ENCODE results near the gene DHRS13.
"Not testable (repeated sequence)": the region's sequence is repeated elsewhere in the genome, so short reads cannot be mapped to it uniquely, and the experiment has no call there.

DHRS13 gene

DNA sequence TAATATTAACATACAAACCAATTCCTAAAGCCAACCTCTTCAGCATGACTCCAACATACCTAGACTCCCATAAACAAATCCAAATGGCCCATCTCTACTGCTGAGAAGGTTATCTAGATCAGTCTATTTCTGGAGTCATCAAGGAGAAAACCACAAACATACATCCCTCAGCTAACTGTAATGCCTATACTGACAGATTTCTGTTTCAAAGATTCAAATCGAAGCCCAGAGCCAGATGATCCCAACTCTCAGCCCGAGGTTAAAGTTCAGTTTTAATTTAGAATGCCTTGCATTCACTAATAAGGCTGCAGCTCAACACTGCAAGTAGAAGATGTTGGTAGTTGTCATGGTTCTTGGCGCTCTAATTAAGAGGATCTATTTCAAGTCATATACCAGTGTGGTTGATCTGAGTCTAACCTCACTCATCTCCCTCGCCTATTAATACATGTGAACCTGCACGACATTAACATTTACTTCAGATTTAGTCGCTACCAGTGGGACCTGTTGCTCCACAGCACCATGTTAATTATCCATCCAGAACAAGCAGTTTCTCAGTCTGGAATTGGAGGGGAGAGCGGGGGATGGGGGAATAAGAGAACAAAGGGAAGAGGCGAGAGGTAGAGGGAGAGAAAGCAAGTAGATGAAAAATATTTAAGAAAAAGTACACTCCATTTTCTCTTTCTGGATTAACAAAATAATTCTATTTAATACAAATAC is 33.0 kb upstream of the DHRS13 start:
- DNase-seq = no peak

DNA sequence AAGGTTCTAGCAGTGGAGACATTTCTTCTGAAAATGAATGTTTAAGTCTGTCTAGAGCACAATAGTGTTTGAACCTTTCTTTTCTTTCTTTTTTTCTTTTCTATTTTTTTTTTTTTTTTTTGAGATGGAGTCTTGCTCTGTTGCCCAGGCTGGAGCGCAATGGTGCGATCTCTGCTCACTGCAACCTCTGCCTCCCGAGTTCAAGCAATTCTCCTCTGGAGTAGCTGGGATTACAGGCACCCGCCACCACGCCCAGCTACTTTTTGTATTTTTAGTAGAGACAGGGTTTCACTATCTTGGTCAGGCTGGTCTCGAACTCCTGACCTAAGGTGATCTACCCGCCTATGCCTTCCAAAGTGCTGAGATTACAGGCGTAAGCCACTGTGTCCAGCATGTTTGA is 31.6 kb upstream of the DHRS13 start:
- DNase-seq = not testable (repeated sequence)

DNA sequence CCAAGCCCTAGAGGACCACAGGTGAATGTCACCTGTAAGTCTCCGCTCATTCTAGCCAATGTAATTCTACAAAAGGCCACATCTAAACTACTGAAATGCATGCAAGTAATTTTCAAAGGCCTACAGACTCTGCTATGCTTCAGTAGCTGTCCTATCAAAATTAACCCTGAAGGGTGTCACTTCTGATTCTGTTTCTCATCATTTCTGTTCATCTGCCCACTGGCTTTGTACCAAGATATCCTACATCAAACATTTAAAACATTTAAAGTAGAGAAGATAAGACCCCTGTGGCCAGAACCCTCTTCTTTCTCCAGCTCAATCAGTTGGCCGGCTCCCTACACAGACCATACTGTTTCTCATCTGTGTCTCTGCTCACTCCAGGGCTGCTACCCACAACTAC is 26.9 kb upstream of the DHRS13 start:
- no peak for DNase-seq

DNA sequence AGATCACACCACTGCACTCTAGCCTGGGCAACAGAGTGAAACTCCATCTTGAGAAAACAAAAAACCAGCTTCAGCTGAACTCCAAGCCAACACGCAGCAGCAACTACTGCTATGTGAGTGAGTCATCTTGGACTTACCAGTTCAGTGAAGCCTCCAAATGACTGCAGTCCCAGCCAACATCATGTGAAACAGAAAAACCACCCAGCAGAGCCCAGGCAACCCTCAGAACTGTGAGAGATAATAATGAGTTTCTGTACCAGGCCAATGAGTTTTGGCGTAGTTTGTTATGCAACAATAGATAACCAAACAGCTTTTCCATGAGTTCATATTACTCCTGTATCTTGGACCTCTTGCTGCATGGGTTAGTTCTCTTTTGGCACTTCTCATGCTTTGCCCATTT is 25.2 kb upstream of the DHRS13 start:
- DNase-seq = peak; percentile 73

DNA sequence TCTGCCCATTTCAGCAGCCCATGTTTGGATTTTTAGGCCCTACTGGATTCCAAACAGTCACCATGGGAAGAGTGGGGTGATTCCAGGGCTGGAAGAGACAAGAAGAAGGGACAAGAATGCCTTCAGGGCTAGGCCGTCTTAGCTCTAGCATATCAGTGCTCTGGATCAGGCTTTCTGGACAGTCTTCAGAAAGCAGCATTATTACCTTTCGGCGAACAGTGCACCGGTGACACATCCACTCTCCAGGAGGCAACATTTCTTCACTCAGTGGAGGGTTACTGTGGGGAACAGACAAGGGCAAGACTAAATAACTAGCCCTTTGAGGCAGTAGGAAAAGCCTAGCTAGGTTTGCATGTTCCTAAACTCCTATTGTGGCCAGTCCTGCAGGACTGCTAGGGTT is 23.9 kb upstream of the DHRS13 start:
- no peak for DNase-seq

DNA sequence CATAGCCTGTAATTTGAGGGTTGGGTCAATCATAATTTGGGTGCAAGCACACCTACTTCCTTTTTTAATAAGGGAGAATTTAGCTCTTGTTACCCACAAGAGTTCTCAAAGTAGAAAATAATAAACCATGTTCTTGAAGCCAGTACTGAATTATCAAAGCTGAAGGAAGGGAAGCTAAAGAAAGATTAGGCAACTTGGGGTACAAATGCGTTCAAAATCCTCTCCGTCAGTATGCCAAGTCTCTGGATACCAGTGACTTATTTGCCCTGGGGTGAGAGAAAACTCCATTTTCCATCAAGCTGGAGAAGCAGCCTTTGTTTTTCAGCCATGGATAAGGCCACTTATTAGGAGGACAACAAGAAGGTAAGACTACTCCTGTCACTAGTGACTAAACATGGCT is 23.5 kb upstream of the DHRS13 start:
- DNase-seq = no peak

DNA sequence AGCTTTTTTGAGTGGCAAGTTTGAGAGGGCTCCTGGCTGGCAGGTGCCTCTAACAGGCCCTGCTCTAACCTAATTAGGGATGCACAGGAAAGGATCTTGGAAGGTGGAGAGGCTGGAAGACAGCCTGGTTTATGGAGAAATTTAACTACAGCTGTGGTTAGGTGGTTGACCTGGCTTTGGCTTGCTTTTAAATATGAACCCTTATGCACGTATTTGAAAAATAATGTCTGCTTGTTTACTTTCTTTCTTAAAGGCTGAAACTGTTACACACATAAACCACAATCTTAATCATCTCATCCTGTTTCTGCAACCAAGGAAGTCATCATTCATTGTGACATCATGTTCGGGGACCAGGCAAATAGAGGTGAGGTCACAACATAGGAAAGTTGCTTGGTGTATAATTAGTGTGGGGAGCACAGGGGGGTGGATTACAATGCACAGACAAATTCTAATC is 23.1 kb upstream of the DHRS13 start:
- peak; percentile 86 for DNase-seq

DNA sequence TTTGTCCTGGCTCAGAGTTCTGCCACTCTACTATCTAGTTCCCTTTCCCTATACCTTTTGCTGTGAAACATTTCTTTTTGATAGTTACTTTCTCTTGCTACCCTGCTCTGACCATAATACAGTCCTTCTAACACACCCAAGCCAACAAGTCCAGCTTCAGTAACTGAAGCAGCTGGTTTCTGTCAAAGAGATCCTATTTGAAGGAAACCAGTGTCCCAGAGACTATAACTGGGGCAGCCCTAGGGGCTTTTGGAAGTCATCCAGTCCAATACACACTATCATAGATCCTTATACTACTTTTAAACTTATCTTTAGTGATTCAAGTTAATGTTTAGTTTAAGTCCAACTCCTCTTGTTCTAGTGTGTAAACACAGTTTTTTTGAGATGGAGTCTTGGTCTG is 17.3 kb upstream of the DHRS13 start:
- DNase-seq = no peak

DNA sequence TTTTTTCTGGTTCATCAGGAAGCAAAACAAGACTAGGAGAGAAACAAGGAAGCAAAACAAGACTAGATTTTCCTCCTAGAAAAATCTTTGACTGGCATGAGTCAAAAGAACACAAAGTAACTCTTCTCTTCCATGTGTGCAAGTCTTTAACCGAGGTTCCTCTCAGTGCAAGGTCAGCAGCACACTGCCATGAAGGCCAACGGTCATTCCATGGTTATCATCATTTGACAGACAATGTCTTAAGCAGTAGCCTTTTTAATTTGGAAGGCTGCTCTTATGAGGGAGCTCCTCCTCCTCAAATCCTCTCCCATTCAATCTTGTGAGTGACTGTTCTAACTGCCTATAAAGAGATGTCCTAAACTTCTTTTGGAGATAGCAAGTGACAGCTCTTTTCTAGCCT is 15.4 kb upstream of the DHRS13 start:
- no peak for DNase-seq

DNA sequence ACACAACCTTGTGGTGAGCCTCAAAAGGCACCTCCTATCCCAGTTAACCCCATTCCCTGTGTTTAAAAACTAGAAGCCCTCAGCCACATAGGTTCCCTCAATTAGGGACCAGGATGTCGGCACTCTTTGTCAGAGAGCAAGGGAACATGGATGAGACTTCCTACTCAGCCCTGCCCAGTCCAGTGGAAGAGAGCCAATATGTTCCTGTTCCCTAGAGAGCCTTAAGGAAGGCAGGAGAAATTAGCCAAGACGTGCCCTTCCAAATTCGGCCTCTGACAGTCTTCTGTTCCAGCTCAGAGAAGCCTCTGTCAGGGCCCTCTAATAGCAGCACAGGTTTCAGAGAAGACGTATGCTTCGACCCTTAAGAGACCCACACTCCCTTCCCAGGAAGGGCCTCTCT is 14.6 kb upstream of the DHRS13 start:
- DNase-seq = no peak

DNA sequence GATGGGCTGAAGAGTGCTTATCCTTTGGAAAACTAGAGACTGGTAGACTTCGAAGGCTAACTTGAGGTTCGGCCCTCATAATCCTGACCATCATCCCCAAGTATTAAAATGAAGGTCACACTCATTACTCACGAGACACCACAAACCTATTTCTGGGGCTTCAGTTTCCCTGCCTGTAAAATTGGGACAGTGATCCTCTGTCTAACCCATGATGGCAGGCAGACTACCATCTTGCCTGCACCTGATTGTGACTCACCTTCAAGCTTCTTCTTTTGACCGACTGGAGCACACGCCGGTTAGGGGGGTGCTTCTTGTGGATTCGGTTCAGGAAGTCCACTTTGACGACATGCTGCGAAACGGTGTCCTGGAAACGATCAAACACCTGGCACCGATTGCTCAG is 14.2 kb upstream of the DHRS13 start:
- DNase-seq = no peak

DNA sequence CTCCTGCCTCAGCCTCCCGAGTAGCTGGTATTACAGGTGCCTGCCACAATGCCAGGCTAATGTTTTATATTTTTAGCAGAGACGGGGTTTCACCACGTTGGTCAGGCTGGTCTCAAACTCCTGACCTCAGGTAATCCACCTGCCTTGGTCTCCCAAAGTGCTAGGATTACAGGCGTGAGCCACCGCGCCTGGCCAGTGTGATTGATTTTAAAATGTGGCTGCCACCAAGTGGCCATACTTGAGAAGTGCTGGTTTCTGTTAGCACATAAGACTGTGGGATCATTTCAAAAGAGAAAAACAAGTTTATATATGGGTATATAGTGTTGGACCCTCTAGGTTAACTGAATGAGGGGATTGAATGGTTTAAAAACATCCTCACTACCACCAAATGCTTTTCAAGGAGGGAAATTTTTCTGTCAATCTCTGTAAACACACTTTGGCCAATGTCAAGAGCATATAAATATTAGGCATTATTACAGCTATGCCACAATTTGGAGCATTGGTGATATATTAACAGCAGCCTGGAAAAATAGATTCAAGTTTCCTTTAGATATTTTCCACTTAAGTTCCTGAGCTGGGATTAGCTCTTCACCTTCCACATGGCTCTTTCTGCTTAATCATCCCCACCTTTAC is 13.5 kb upstream of the DHRS13 start:
- peak; percentile 42 for DNase-seq

DNA sequence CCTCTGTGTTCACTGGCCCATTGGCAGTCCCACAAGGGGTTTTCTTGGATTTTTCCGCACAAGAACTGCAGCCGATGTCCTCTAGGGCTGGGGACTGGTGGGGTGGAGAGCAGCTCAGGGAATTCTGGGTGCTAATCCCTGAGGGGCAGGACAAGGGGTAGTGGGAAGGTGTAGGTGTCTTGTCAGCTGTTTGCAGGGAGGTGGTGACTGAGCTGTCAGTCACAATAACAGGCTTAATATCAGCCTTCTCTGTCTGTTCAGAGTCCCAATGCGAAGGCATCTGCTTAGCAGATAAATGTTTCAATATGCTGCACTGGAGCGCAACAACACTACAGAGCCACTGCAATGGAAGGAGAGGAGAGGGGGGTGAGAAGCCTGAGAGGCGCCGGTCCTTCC is 10.1 kb upstream of the DHRS13 start:
- no peak for DNase-seq

DNA sequence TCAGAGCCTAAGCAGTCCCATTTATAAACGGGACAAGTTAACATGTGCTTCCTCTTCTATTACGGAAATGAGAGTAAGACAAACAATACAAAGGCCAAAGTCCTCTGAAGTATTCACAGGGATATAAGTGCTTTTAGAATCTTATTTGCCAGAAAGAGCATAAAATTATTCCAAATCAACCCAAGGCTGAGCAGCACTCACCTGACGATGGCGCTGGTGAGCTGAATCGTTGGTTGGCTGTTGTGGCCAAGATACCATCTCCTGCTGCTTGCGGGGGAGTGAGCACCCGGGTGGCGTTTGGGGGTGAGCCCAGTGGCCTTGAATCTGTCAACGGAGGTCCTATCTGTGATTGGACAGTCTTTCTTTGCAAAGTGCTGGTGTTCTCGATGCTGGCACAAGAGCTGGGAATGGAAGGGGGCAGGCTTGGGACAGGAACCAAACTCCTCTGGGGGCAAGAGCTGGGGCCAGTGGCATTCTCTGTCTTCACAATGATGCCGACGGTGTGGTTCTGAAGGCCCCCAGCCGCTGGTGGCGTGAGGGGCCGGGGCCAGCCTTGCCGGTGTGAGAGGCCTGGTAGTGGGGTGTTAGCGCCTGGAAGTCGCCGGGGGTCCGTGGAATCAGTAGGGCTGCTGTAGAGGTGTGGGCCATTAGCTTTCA is 9.5 kb upstream of the DHRS13 start:
- no peak for DNase-seq

DNA sequence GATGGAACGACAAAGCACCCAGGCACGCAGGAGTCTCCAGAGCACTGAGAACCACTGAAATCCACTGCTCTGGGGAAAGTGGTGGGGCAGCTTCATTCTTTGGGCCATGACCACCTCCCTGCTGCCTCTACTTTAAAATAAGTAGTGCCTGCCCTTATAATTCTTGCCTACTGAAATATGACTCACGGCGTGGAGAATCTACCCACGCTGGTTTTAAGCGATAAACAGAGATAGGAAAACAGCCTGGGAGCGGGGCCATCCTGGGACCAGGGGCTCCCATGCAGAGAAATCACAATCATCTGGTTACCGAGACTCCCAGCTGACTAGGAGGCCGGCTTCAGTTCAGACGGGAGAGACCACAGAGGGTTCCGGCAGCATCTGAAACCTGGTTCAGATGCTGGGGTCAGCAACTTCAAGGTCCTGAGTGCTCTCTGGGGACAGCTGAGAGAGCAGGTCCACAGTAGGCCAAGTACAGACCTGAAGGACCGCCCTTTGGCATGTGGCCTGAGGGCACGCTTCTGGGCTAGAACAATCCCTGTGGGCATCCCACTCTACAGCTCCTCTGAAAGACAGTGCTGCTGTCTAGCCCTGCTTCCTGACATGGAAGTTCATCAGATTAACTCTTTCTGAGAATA is 8.6 kb upstream of the DHRS13 start:
- no peak for DNase-seq

DNA sequence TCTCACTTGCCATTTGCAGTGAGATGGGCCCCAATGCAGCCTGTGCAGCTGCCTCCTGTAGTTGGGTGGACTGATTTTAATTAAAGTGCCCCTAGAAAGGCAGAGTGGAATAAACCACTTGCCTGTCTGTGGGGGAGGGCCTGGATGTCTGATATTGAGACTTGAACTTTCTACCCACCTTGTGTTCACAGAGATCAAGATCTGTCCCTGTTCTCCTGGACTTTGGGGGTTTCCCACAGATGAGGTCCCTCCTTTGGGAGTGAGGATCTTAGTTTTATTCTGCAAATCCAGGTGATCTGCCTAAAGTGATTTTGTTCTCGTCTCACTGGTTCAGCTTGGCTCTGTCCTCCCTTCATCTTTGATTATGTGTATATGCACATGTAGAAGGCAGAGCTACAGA is 7.7 kb upstream of the DHRS13 start:
- no peak for DNase-seq

DNA sequence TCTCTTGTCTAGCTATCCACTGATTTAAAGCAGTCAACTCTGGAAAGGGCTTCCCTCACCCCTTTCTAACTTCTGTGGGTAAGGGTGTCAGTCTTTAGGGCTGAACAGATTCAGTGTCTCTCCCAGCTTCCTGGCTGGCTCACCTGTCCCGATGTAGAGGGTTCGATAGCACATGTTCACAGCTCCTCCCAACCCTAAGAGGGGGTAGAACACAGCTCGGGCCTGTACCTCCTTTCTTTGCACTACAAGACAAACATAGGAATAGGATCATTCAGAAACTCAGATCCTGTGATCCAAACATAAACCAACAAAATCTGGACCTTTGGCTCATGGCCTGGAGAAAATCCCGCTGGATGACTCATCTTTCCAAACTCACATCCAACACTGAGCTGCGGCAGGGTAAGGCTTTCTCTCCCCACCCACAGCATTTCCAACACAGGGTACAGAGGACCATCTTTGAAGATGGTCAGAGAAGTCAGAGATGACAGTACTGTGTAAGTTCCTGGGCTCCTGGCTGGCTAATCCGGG is 5.8 kb upstream of the DHRS13 start:
- no peak for DNase-seq

DNA sequence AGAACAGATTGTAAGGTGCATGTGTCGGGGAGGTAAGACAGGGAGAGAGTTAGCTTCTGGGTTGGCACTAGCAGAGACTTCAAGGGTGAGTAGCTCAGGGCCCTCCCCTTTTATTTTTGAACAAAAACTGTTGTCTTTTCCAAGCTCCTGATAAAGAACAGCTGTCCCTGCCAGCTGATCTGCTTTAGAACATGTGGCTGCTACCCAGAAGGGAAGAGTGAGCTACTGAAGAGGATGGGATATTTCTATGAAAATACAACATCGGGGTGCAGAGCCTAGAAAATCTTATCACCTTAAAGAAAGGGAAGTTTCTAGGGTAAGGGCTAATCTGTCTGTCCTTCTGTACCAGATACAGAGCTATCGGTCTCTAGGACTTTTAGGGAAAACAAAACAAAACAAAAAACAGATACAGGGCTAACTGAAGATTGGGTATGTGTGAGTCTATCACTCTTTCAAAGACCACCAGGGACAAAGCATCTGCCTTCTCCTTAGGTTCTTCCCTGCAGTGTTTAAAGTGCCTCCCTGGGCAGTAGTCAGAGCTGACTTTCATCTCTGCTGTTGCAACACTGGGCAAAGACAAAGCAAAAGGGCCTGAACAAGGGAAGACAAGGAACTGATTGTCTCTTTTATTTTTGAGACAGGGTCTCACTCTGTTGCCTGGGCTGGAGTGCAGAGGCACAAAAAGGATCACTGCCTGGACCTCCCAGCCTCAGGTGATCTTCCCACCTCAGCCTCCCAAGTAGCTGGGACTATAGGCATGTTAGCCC is 5.0 kb upstream of the DHRS13 start:
- DNase-seq = no peak

DNA sequence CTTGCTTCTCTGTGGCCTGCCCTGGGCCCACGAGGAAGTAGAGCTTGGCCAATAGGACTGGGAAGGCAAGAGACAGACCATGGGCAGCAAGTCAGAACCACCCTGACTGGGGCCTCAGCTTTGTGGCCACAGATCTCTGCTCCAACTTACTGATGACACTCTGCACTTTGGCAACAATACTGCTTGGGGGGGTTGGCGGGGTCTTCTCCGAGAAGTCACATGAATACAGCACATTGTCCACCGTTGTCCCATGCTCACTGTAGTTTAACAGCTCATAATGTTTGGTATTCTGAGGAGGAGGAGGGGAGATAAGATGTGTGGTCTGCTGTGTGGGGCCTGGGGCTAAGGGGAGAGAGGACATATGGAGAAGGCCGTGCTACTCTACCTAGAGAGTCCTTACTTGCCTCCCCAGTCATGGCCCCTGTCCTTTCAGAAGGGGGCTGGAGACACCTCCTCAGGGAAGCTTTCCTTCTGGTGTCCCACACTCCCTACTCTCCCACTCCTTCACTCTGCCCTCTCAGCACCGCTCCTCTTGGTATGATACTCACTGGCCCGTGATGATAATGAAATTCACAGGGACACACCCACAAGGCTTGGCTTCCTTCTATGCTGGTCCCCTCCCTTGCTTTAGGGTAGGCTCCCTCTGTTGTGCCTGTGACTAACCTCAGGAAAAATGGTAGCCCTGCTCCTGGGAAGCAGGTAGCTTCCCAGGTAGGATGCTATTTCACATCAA is 4.0 kb upstream of the DHRS13 start:
- no peak for DNase-seq

DNA sequence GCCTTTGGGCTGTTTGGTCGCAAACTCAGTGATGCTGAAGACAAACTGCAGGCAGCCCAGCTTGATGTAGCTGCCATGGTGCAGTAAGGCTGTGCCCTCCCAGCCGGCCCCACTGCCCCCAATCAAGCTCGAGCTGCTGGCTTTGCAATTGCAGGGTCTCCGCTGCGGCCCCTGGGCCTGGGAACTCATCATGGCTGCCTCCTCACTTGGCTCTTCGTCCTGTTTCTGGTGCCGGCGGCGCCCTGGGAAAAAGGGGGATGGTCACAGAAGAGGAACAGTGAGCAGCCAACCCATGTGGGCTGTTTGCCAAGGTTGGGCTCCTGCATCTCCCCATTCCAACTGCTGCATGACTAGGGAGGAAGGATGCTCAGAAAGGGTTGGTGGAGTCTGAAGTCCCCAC is 3.4 kb upstream of the DHRS13 start:
- no peak for DNase-seq

DNA sequence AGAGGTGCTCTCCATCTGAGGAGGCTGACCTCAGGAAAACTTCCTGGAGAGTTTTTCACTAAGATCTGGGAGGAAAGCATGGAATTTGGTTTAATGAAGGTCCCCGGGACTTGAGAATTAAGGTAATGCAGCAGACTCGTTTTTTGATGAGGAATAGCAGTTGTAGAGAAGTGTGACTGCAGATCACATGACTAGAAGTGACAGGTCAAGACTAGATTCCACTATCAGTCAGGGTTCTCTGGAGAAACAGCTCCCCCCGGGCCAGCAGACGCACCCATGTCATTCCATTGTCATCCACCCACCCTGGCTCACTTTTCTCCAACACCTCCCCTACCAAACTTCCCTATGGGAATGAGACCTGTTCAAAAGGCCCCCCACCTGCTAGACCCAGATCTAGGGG is 1.9 kb upstream of the DHRS13 start:
- no peak for DNase-seq

DNA sequence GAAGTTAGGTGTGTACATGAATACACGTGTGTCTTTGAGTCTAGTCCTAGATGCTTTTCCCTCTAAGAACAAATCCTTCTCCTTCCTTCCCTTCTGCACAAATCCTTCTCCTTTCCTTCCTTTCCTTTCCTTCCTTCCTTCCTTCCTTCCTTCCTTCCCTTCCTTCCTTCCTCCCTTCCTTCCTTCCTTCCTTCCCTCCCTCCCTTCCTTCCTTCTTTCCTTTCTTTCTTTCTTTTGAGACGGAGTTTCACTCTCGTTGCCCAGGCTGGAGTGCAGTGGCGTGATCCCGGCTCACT is 615 bp upstream of the DHRS13 start:
- DNase-seq = not testable (repeated sequence)

All from activated CD4-positive, alpha-beta T cell treated with anti-CD3 and anti-CD28 coated beads, Interleukin-10, Interleukin-2, amounts not matched to agents 100 ng/mL and 50 ng/mL, durations not matched to agents 16 hours and 8 hours (primary cell).